Suprapubic skin (tissue), 4 donors: ENCODE measurements around the gene BNIP5. TPM values are rescaled to one million over a fixed set of nuclear protein-coding genes. Genes with fewer than 3 reads are reported as not detected.
"Not testable (repeated sequence)": the region's sequence is repeated elsewhere in the genome, so short reads cannot be mapped to it uniquely, and the experiment has no call there.

Source experiments
- DNase-seq, 2 donors: peaks; one replicate each; pipeline ENCODE4 v3.0.0-alpha.2; 2019; ENCODE audit warnings: low spot score in 2 of 2
- H3K27ac ChIP-seq: fragments of 200-600 bp; sonication (generic); one replicate; pipeline ENCODE4 v1.5.1; 2019
- H3K27me3 ChIP-seq: fragments of 200-600 bp; sonication (generic); one replicate; pipeline ENCODE4 v1.5.1; 2019
- H3K36me3 ChIP-seq: fragments of 200-600 bp; sonication (generic); one replicate; pipeline ENCODE4 v1.5.1; 2019
- H3K4me1 ChIP-seq: fragments of 200-600 bp; sonication (generic); one replicate; pipeline ENCODE4 v1.5.1; 2019
- H3K4me3 ChIP-seq: fragments of 200-600 bp; sonication (generic); one replicate; pipeline ENCODE4 v1.5.1; 2019; ENCODE audit warnings: mild to moderate bottlenecking
- H3K9me3 ChIP-seq: fragments of 200-600 bp; sonication (generic); one replicate; pipeline ENCODE4 v1.5.1; 2019
- EP300 ChIP-seq: sonication (generic); formaldehyde crosslinking; IDR thresholded peaks from one replicate; pipeline ENCODE4 v1.6.1; 2017; ENCODE audit warnings: antibody characterized with exemption
- POLR2A ChIP-seq, 2 donors: fragments of 450-650 bp; IDR thresholded peaks; one replicate each; pipeline ENCODE4 v1.6.1; 2017; ENCODE audit warnings: antibody characterized with exemption in 2 of 2, mild to moderate bottlenecking in 2 of 2, moderate library complexity in 2 of 2
- POLR2AphosphoS5 ChIP-seq, 3 donors: sonication (generic); formaldehyde crosslinking; IDR thresholded peaks; one replicate each; pipeline ENCODE4 v1.6.1; 2017; ENCODE audit warnings: antibody characterized with exemption in 3 of 3
- WGBS: methylation state at CpG from one replicate; pipeline ENCODE4 v1.1.5; 2018; 5-methylcytosine and 5-hydroxymethylcytosine counted together
- total RNA-seq, 4 donors: library from RNA; depleted of rRNA; stranded (reverse); fragments of >200 nt; gene quantifications; one replicate each; pipeline ENCODE4 v1.1.0, GENCODE V29; 2016
- TF ChIP-seq, protein P1 (sequence below), 2 donors: fragments of 200-600 bp in 1 of 2; fragments of 450-650 bp in 1 of 2; sonication (generic) in 1 of 2; IDR thresholded peaks; one replicate each; pipeline ENCODE4 v1.5.1; 2016 to 2019; ENCODE audit warnings: antibody characterized with exemption in 2 of 2, mild to moderate bottlenecking in 1 of 2, moderate library complexity in 1 of 2

Gene BNIP5
- total RNA-seq, 4 donors from 2014 or later: 0.11 TPM; not detected in 3

DNA sequence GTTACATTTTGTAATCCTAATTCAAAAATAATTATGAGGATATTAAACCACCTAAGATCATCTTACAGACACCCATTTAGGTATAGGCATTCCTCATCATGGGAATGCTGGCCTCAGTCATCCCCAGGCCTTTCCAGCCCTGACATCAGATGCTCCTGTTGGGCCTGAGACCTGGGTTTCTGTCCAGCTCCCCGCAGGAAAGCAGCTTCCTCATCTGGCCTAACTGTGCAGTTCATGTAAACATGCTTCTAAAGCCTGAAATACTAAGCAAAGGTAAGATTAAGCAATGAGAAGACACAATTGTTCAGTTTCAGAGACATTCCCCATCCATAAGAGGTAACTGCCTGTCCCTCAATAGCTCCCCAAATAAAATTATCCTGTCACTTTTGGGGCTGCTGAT, 31.7 kb upstream of the BNIP5 start:
- H3K36me3 ChIP-seq: no peaks in the 10 kb centered on the region
- WGBS: 62% methylated on average over 1 of the region's 1 CpG
- H3K4me3 ChIP-seq: no peak overlapping the region
- H3K9me3 ChIP-seq: no peaks in the 10 kb centered on the region
- no peak overlapping the region for H3K27ac ChIP-seq
- H3K4me1 ChIP-seq: no peaks in the 10 kb centered on the region
- H3K27me3 ChIP-seq: no peaks in the 10 kb centered on the region
- no peak for TF ChIP-seq POLR2AphosphoS5 (IDR thresholded peaks at IDR 0.05)
- TF ChIP-seq EP300: no peak
- no peak for TF ChIP-seq POLR2A (IDR thresholded peaks at IDR 0.05)
- TF ChIP-seq, protein P1, sequence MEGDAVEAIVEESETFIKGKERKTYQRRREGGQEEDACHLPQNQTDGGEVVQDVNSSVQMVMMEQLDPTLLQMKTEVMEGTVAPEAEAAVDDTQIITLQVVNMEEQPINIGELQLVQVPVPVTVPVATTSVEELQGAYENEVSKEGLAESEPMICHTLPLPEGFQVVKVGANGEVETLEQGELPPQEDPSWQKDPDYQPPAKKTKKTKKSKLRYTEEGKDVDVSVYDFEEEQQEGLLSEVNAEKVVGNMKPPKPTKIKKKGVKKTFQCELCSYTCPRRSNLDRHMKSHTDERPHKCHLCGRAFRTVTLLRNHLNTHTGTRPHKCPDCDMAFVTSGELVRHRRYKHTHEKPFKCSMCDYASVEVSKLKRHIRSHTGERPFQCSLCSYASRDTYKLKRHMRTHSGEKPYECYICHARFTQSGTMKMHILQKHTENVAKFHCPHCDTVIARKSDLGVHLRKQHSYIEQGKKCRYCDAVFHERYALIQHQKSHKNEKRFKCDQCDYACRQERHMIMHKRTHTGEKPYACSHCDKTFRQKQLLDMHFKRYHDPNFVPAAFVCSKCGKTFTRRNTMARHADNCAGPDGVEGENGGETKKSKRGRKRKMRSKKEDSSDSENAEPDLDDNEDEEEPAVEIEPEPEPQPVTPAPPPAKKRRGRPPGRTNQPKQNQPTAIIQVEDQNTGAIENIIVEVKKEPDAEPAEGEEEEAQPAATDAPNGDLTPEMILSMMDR (IDR thresholded peaks at IDR 0.05): no peak
- DNase-seq: no peak

DNA sequence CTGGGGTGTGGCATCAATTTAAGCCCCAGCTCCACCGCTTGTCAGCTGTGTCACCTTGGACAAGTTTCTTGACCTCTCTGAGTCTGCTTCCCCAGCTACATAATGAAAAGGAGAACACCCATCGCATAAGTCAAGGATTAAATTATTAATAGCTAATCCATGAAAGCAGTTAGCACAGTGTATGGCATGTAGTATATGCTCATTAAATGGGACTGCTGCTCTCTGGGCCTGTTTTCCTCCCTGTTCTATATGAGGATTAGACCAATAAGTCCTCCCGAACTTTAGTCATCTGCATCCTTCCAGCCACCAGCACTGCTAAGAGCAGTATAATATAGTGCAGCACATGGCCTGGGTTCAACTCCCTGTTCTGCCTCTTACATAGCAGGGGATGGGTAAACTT, 31.1 kb upstream of the BNIP5 start:
- no peak overlapping the region for H3K27ac ChIP-seq
- no peak for DNase-seq
- H3K36me3 ChIP-seq: no peaks in the 10 kb centered on the region
- H3K4me3 ChIP-seq: no peak overlapping the region
- H3K27me3 ChIP-seq: no peaks in the 10 kb centered on the region
- 95% methylated on average over 3 of the region's 3 CpGs for WGBS
- H3K9me3 ChIP-seq: no peaks in the 10 kb centered on the region
- no peaks in the 10 kb centered on the region for H3K4me1 ChIP-seq
- TF ChIP-seq, protein P1 (IDR thresholded peaks at IDR 0.05): no peak
- TF ChIP-seq POLR2A (IDR thresholded peaks at IDR 0.05) (no peak), EP300 (no peak), POLR2AphosphoS5 (IDR thresholded peaks at IDR 0.05) (no peak)

DNA sequence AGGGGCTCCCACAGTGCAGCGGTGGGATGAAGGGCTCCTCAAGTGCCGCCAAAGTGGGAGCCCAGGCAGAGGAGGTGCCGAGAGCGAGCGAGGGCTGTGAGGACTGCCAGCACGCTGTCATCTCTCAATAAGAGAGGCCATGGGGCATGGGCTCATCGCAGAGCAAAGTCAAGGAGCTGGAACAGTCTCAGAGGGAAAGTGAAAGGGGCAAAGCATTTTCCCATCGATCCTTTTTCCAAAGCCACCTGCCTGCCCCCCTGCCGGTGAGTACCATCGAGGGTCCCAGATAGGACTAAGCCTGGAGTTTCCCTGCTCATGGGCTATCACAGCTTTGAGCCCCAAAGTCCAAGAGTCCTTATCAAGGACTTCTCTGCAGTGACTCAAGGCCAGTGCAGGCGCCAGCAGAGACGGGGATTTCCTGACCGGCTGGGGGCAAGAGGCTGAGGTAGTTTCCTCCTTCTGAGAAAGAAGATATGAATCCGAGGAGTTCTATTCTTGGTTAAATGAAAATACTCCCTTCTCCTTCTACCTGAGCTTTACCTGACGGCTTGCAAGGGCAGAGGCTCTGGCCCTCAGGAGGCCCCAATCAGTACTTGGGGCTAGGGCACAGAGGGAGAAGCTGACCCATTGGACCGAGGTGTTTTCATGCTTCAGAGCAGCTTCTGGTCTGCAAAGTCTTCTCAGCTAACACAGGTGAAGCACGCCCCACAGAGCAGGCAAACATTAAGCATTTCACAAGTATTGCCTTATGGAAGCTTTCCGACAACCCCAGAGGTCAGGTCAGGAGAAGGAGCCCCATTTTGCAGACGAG, 28.2 kb upstream of the BNIP5 start:
- 76% methylated on average over 18 of the region's 19 CpGs for WGBS
- Histone ChIP-seq H3K27ac (no peak overlapping the region), H3K27me3 (no peaks in the 10 kb centered on the region), H3K36me3 (no peaks in the 10 kb centered on the region), H3K4me1 (peaks cover 8% of the 10 kb centered on the region), H3K9me3 (no peaks in the 10 kb centered on the region), H3K4me3 (no peak overlapping the region)
- TF ChIP-seq EP300 (no peak), POLR2AphosphoS5 (IDR thresholded peaks at IDR 0.05) (no peak), POLR2A (IDR thresholded peaks at IDR 0.05) (no peak)
- TF ChIP-seq, protein P1 (IDR thresholded peaks at IDR 0.05): no peak
- no peak for DNase-seq

DNA sequence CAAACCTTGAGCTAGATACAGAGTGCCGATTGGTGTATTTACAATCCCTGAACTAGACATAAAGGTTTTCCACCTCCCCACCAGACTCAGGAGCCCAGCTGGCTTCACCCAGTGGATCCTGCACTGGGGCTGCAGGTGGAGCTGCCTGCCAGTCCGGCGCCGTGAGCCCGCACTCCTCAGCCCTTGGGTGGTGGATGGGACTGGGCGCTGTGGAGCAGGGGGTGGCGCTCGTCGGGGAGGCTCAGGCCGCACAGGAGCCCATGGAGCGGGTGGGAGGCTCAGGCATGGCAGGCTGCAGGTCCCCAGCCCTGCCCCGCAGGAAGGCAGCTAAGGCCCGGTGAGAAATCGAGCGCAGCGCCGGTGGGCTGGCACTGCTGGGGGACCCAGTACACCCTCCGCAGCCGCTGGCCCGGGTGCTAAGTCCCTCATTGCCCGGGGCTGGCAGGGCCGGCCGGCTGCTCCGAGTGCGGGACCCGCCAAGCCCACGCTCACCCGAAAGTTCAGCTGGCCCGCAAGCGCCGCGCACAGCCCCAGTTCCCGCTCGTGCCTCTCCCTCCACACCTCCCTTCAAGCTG, 27.5 kb upstream of the BNIP5 start:
- DNase-seq, H3K27me3 ChIP-seq, H3K4me3 ChIP-seq, H3K27ac ChIP-seq, H3K36me3 ChIP-seq, H3K4me1 ChIP-seq, H3K9me3 ChIP-seq: not testable (repeated sequence)
- 91% methylated on average over 14 of the region's 34 CpGs for WGBS

DNA sequence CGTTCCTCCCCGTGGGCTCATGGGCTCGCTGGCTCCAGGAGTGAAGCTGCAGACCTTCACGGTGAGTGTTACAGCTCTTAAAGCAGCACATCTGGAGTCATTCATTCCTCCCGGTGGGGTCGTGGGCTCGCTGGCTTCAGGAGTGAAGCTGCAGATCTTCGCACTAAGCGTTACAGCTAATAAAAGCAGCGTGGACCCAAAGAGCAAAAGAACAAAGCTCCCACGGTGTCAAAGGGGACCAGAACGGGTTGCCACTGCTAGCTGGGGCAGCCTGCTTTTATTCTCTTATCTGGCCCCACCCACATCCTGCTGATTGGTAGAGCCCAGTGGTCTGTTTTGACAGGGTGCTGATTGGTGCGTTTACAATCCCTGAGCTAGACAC, 26.7 kb upstream of the BNIP5 start:
- WGBS: 76% methylated on average over 13 of the region's 13 CpGs
- not testable (repeated sequence) for H3K9me3 ChIP-seq, DNase-seq, H3K36me3 ChIP-seq, H3K27me3 ChIP-seq, H3K27ac ChIP-seq, H3K4me3 ChIP-seq
- peaks cover 12% of the 10 kb centered on the region for H3K4me1 ChIP-seq

DNA sequence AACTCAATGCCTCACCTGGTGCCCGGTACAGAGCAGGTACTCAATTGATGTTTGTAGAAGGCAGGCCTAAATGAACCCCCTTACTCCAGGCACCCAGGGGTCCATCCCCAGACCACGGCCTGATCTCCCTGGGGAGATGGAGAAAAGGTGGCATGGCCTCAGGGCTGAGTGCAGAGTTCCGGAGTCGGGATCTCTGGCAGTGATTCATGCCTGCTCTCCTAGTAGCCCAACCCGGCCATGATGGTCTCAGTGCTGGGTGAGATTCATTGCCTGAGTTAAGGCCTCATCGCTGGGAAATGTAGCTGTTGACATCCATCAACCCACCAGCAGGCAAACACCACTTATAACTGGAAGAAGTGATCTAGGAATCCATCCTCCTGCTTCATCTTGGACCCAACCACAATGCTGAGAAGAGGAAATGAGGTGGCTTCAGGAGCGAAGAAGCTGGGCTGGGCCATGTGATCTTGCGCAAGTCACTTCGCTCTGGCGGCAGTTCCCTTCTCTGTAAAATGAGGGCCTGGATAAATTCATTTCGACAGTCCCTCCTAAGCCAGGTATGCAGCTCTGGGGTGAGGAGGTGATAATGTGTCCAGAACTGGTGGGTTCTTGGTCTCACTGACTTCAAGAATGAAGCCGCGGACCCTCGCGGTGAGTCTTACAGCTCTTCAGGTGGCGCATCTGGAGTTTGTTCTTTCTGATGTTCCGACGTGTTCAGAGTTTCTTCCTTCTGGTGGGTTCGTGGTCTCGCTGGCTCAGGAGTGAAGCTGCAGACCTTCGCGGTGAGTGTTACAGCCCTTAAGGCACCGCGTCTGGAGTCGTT, 26.1 kb upstream of the BNIP5 start:
- peaks cover 12% of the 10 kb centered on the region for H3K4me1 ChIP-seq
- WGBS: 89% methylated on average over 24 of the region's 25 CpGs

More for the DNA sequence above, 26.1 kb upstream of the BNIP5 start:
- no peak for TF ChIP-seq EP300
- TF ChIP-seq POLR2AphosphoS5 (IDR thresholded peaks at IDR 0.05): no peak
- TF ChIP-seq POLR2A (IDR thresholded peaks at IDR 0.05): no peak
- TF ChIP-seq, protein P1 (IDR thresholded peaks at IDR 0.05): no peak
- Histone ChIP-seq H3K4me3 (no peak overlapping the region), H3K9me3 (no peaks in the 10 kb centered on the region), H3K36me3 (no peaks in the 10 kb centered on the region), H3K27me3 (no peaks in the 10 kb centered on the region), H3K27ac (no peak overlapping the region)
- DNase-seq: no peak
